Measurements from ENCODE around the gene TREM2. TPM values are rescaled to one million over a fixed set of nuclear protein-coding genes. Genes with fewer than 3 reads are reported as not detected.

The TREM2 gene
- total RNA-seq, 1 donor from 2014 or later, result 5.2 TPM

- intact Hi-C loops (cut with DNase I), result no loop called here
- TF ChIP-seq POLR2A (IDR thresholded peaks at IDR 0.05), result no peak
Observed at GRCh38 chr6:41111017-41111416, 51.9 kb downstream of the TREM2 start.

More at GRCh38 chr6:41111017-41111416, 51.9 kb downstream of the TREM2 start:
- no peak overlapping the region for H3K27ac ChIP-seq
- no peaks in the 10 kb centered on the region for H3K9me3 ChIP-seq
- no peak overlapping the region for H3K4me3 ChIP-seq
- DNase-seq (ENCODE audit: extremely low spot score in 2 of 2), result no peak
- H3K4me1 ChIP-seq, result no peaks in the 10 kb centered on the region
- H3K36me3 ChIP-seq, result no peaks in the 10 kb centered on the region
- no peaks in the 10 kb centered on the region for H3K27me3 ChIP-seq

Other genes starting within 250 kb of the TREM2 start
- 0.25 TPM for gene UNC5CL, start 123.9 kb downstream of the TREM2 start, total RNA-seq
- gene TSPO2, start 120.6 kb downstream of the TREM2 start, total RNA-seq, result not detected
- gene APOBEC2, start 109.9 kb downstream of the TREM2 start, total RNA-seq, result not detected
- 14.7 TPM for gene OARD1, start 90.8 kb downstream of the TREM2 start, total RNA-seq
- gene NFYA, start 90.1 kb downstream of the TREM2 start, total RNA-seq, result 22.8 TPM
- gene TREML1, start 8.8 kb downstream of the TREM2 start, total RNA-seq, result not detected
- gene TREML2, start 38.0 kb upstream of the TREM2 start, total RNA-seq, result not detected
- not detected for gene TREML4, start 65.2 kb upstream of the TREM2 start, total RNA-seq
- gene TREM1, start 123.6 kb upstream of the TREM2 start, total RNA-seq, result 0.98 TPM
- gene NCR2, start 172.5 kb upstream of the TREM2 start, total RNA-seq, result not detected